NCI-H2171 treated with DMSO at 0.1 percent for 48 hours (cell line): ENCODE measurements around the gene VSTM4.

ENCODE experiments used
- DNase-seq: peaks from one replicate; lab custom pipeline; 2025; lab: John Stamatoyannopoulos, UW

The VSTM4 gene, protein sequence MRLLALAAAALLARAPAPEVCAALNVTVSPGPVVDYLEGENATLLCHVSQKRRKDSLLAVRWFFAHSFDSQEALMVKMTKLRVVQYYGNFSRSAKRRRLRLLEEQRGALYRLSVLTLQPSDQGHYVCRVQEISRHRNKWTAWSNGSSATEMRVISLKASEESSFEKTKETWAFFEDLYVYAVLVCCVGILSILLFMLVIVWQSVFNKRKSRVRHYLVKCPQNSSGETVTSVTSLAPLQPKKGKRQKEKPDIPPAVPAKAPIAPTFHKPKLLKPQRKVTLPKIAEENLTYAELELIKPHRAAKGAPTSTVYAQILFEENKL

DNA sequence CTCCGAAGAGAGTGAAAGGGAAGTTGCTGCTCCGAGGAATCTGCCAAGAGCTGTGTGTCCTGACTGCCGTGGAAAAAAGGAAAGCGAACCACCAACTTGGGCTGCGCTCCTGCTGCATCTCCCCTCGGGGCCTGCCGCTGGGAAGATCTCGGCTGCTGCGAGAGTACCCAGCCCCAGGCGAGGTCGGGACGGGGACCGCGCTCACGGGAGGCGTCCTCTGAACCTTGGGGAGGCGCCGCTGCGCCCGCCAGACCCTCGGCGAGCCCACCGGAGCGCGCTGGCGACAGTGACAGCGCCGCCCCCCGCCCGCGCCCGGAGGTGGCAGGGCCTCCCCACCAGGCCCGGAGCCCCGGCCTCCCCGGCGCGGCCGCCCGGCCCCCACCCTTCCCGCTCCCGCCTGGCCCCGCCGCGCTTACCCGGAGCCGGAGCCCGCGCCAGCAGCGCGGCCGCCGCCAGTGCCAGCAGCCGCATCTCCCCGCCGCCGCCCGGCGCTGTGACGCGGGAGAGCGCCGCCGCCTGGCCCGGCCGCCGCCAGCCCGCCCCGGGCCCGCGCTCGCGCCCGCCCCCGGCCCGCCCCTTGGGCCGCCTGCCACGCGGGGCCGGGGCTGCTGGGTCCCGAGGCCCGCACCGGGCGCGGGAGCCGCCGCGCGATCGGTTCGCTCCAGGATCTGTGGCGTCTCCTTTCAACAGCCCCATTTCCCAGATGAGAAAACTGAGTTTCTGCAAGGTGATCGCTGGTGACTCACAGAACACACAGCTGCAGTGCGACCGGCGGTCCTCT lies at the start of gene VSTM4:
Gene VSTM4 (minus strand): TSS at position 508 of the 781 bp plus-strand sequence. CDS start 37 bp downstream, at position 471.
- no peak for DNase-seq

- no peak for DNase-seq
Observed at GRCh38 chr10:49164559-49165188, 49.4 kb upstream of the VSTM4 start.

DNA sequence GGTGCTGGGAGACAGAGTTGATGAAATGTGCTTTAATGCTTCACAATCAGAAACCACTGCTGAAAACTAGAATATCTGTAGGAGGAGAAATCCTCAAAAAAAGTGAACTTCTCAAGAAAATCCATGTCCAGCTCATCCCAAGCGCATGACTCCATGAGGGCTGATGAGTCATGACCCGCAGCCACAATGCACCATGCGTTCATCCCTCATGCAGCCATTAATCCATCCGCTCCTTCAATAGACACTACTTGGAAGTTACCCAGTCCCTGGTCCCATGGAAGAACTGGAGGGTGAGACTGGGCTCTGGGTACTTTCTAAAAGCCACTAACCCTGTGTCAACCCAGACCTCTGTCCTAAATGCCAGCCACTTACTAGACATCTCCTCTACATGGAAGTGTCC lies 48.4 kb upstream of the VSTM4 start:
- DNase-seq = no peak

DNA sequence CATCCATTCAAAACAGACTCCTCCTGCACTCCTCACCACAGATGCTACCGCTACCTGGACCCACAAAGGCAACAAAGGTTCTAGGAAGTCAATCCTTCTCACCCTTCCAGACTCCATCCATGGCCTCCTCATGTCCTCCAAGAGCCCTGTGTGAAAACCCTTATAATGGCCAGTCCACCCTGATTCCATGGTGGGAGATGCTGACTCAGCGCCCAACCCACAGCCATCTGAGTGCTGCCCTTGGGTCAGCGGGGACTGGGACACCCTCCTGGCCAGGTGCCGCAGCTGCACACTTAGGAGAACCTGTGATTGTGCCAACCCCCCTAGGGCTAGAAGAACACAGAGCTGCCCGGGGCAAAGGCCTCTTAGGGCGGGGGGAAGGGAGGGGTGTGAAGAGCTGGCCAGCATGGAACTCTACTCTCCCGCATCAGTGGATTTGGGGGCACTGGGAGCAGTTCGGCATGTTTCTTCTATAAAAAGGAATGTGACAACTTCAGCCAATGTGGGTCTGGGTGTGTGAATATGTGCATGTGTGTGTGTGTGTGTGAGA lies 47.5 kb upstream of the VSTM4 start:
- DNase-seq = no peak

DNA sequence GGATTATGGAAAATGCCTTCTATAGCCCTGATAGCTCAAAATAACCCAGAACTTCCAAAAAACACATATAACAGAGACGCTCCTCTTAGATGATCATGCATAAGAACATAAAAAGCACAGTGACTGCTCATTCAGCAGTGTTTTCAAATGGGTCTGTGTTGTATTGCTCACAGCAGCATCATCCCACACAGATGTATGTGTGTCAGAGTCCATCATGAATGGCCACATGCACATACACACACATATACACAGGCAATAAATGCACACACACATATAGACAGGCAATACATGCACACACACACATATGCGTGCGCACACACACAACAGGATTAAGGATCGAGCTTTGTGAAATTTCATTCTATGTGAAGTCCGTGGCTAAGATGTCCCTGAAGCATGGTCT lies 46.7 kb upstream of the VSTM4 start:
- DNase-seq = no peak

GRCh38 chr10:49161411-49161997 lies 46.2 kb upstream of the VSTM4 start:
- DNase-seq = no peak

DNA sequence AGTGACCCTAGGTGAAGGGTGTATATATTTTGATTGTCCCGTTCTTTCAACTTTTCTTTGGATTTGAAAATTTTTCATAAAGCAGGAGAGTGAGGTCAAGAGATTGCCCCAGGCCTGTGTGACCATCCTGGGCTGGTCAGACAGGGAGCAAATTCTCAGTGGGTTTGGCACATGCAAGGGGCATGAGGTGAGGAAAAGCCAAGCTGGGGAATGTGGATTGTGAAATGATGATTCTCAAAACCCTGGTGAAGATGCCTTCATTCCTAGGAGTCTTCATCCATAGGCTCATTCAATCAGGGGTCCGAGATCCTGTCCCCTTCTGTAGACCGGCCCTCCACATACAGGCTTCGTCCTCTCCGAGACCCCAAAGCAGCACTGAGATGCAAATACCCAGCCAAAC lies 45.5 kb upstream of the VSTM4 start:
- no peak for DNase-seq

DNA sequence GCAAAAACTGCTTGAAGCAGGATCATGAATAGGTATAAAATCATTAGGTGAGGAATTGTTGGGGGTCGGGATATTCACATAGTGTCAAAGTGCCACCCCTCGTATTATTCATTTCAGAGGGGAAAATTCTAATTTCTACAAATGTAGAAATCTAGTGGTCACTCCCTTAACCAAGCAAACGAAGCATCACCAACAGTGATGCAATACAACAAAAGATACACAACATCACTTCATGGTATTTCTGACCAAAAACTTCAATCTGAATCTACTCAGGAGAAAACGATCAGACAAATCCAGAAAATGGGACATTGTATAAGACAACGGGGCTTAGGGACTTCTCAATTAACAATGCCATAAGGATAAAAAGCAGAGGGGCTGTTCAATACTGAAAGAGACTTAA lies 44.8 kb upstream of the VSTM4 start:
- no peak for DNase-seq

GRCh38 chr10:49158915-49159314 lies 43.6 kb upstream of the VSTM4 start:
- no peak for DNase-seq

GRCh38 chr10:49158404-49158803 lies 43.1 kb upstream of the VSTM4 start:
- no peak for DNase-seq

DNA sequence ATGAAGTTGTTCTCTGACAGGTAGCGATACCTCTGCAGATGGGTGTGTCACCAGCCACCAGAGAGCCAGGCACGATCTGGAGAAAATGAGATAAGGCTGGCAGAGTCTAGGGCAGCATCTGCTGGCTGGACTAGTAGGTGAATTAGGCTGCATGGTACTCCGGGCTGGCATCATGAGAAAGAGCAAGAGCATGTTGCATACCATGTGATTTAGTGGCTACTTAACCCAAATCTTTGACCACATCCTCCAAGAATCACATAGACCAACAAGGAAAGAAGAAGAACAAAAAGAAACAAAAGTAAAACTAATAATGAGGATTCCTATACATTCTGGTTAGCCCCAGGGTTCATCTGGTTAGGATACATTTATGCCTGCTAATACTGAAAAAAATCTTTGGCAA lies 41.9 kb upstream of the VSTM4 start:
- no peak for DNase-seq

GRCh38 chr10:49154641-49155040 lies 39.3 kb upstream of the VSTM4 start:
- no peak for DNase-seq

DNA sequence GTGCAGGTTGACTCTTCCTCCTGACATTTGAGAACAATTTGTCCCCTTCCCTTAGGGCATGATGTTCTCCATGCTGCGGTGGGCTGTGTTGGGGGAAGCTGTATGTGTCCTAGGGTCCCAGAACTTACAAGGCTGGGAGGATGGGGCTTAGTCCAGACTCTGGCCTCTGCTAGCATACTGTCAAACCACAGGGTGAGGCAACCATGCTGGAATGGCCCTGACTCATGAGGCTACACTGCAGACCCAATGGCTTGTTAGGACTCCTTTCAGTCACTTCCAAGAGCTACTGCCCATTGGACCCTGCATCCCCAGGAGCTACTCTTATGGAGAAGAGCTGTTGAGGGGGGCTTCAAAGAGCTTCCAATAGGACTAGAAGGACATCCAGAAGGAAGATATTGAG lies 38.6 kb upstream of the VSTM4 start:
- no peak for DNase-seq

GRCh38 chr10:49153115-49153514 lies 37.8 kb upstream of the VSTM4 start:
- DNase-seq = no peak

- no peak for DNase-seq
Observed at GRCh38 chr10:49152663-49153062, 37.3 kb upstream of the VSTM4 start.

GRCh38 chr10:49152037-49152436 lies 36.7 kb upstream of the VSTM4 start:
- no peak for DNase-seq

DNA sequence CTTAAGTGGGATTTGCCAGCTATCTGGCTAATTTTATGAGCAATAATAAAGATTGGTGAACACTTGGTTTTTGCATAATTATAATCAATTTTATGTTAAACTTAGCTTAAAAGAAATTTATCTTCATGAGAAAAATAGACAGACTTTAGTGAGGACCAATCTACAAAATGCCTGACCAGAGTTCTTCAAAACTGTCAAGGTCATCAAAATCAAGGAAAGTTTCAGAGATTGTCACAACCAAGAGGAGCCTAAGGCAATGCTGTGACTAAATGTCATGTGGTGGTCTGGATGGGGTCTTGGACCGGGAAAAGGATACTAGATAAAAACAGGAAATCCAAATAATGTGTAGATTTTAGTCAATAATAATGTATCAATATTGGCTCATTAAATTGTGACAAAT lies 36.2 kb upstream of the VSTM4 start:
- no peak for DNase-seq

GRCh38 chr10:49151025-49151445 lies 35.7 kb upstream of the VSTM4 start:
- no peak for DNase-seq

DNA sequence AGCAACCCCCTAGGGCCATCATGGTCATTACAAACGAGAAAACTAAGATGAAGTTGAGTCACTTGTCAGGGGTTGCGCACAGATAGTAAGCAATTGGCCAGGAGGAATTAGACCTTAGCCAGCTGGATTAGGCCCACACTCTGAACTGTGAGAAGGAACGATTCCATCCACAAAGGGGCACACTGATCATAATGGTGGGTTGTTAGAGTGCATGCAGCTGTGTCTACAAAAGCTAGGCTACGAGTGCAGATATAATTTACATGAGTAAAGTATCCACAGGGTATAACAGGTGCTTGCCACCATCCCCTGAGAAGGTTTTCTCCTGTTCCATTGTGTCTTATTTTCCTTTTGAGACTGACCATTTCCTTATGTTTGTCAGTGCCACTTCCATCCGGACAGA lies 35.1 kb upstream of the VSTM4 start:
- no peak for DNase-seq

DNA sequence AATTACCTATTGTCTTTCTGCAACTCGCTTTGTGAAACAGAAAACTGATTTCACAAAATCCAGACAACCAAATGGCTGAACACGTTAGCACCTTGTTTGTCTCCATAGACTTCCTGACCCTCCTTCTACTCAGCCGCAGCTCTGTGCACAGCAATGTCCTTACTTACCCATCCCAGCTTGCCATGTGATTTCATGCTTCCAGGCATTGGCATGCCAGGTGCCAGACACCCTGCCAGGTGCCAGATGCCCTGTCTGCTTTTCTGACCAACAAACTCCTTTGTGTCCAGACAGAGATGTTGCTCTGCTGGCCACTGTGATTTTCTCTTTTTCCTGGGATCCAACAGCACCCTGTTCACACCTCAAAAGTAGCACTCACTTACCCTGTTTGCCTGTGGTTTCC lies 34.6 kb upstream of the VSTM4 start:
- DNase-seq = no peak

GRCh38 chr10:49144058-49144720 lies 28.9 kb upstream of the VSTM4 start:
- DNase-seq = no peak

- DNase-seq = no peak
Observed at GRCh38 chr10:49143249-49143648, 27.9 kb upstream of the VSTM4 start.
